ENCODE measurements around the gene HOXB2.
"Not testable (repeated sequence)": the region's sequence is repeated elsewhere in the genome, so short reads cannot be mapped to it uniquely, and the experiment has no call there.

DNA sequence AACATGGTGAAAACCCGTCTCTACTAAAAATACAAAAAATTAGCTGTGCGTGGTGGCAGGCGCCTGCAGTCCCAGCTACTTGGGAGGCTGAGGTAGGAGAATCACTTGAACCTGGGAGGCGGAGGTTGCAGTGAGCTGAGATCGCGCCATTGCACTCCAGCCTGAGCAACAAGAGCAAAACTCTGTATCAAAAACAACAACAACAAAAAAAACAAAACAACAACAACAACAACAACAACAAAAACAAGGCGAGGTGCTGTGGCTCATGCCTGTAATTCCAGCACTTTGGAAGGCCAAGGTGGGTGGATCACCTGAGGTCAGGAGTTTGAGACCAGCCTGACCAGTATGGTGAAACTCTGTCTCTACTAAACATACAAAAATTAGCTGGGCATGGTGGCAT lies 35.2 kb downstream of the HOXB2 start:
- TF ChIP-seq POLR2A (IDR thresholded peaks at IDR 0.05) = not testable (repeated sequence)
- TF ChIP-seq, protein P1, sequence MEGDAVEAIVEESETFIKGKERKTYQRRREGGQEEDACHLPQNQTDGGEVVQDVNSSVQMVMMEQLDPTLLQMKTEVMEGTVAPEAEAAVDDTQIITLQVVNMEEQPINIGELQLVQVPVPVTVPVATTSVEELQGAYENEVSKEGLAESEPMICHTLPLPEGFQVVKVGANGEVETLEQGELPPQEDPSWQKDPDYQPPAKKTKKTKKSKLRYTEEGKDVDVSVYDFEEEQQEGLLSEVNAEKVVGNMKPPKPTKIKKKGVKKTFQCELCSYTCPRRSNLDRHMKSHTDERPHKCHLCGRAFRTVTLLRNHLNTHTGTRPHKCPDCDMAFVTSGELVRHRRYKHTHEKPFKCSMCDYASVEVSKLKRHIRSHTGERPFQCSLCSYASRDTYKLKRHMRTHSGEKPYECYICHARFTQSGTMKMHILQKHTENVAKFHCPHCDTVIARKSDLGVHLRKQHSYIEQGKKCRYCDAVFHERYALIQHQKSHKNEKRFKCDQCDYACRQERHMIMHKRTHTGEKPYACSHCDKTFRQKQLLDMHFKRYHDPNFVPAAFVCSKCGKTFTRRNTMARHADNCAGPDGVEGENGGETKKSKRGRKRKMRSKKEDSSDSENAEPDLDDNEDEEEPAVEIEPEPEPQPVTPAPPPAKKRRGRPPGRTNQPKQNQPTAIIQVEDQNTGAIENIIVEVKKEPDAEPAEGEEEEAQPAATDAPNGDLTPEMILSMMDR (IDR thresholded peaks at IDR 0.05) = not testable (repeated sequence)

All from esophagus squamous epithelium (tissue), 4 donors.